WTC11 (cell line): Measurements from ENCODE around the gene SLITRK2. TPM values are rescaled to one million over a fixed set of nuclear protein-coding genes. Genes with fewer than 3 reads are reported as not detected.

ENCODE experiments used
- ATAC-seq: fragments of 200-7000 bp; cut with Tn5 transposase; 2 replicates; pipeline ENCODE4 v1.10.0; 2021; ENCODE audit warnings: mild to moderate bottlenecking, moderate library complexity
- CTCF ChIA-PET: fragments of 300-600 bp; sonication (Branson Sonifier 250); formaldehyde crosslinking; loops from one replicate; lab custom pipeline; 2021; ENCODE audit warnings: antibody characterized with exemption; lab: Charles Lee
- POLR2A ChIA-PET: fragments of 350-600 bp; sonication (Branson Sonifier 250); formaldehyde crosslinking; loops from one replicate; lab custom pipeline; 2021; ENCODE audit warnings: antibody characterized with exemption; lab: Charles Lee
- DNase-seq: peaks from one replicate; pipeline ENCODE4 v3.0.0; 2021; ENCODE audit warnings: low spot score
- H3K27ac Mint-ChIP-seq: 2 replicates; pipeline ENCODE4 v1.8.0; 2021; ENCODE audit warnings: mixed read lengths
- H3K27me3 Mint-ChIP-seq: 2 replicates; pipeline ENCODE4 v1.8.0; 2021; ENCODE audit warnings: low read depth, mild to moderate bottlenecking, moderate library complexity, mixed read lengths
- H3K36me3 Mint-ChIP-seq: 2 replicates; pipeline ENCODE4 v1.8.0; 2021; ENCODE audit warnings: mixed read lengths
- H3K4me1 Mint-ChIP-seq: 2 replicates; pipeline ENCODE4 v1.8.0; 2022; ENCODE audit warnings: mixed read lengths
- H3K4me3 Mint-ChIP-seq: 2 replicates; pipeline ENCODE4 v1.8.0; 2021; ENCODE audit warnings: mild to moderate bottlenecking, moderate library complexity, mixed read lengths
- H3K9me3 Mint-ChIP-seq: 2 replicates; pipeline ENCODE4 v1.8.0; 2021; ENCODE audit warnings: mixed read lengths
- AR ChIP-seq: fragments of 250-450 bp; sonication (Bioruptor Pico); IDR thresholded peaks from 2 replicates; pipeline ENCODE4 v1.9.0; 2021; ENCODE audit warnings: mild to moderate bottlenecking
- ATF3 ChIP-seq: sonication (generic); formaldehyde crosslinking; conservative IDR thresholded peaks from 2 replicates; pipeline ENCODE4 v1.8.1; 2022; ENCODE audit warnings: mild to moderate bottlenecking, missing genetic modification reagents
- CBFB ChIP-seq: sonication (generic); formaldehyde crosslinking; IDR thresholded peaks from 2 replicates; pipeline ENCODE4 v1.8.1; 2022; ENCODE audit warnings: mild to moderate bottlenecking, low read depth, missing genetic modification reagents
- CREB1 ChIP-seq: sonication (generic); formaldehyde crosslinking; IDR thresholded peaks from 2 replicates; pipeline ENCODE4 v1.8.0; 2023; ENCODE audit warnings: mild to moderate bottlenecking, missing genetic modification reagents
- E2F4 ChIP-seq: sonication (generic); formaldehyde crosslinking; IDR thresholded peaks from 2 replicates; pipeline ENCODE4 v1.8.1; 2022; ENCODE audit warnings: low read depth, mild to moderate bottlenecking, moderate library complexity, missing genetic modification reagents, borderline replicate concordance
- E2F5 ChIP-seq: sonication (generic); formaldehyde crosslinking; IDR thresholded peaks from 2 replicates; pipeline ENCODE4 v1.8.1; 2022; ENCODE audit warnings: mild to moderate bottlenecking, moderate library complexity, missing genetic modification reagents
- FOXK1 ChIP-seq: sonication (generic); formaldehyde crosslinking; IDR thresholded peaks from 2 replicates; pipeline ENCODE4 v1.8.0; 2022; ENCODE audit warnings: mild to moderate bottlenecking, moderate library complexity, missing genetic modification reagents
- GABPB1 ChIP-seq: sonication (generic); formaldehyde crosslinking; IDR thresholded peaks from 2 replicates; pipeline ENCODE4 v1.8.1; 2023; ENCODE audit warnings: mild to moderate bottlenecking, missing genetic modification reagents
- GRHL2 ChIP-seq: fragments of 250-450 bp; sonication (Bioruptor Pico); IDR thresholded peaks from 2 replicates; pipeline ENCODE4 v1.8.0; 2022; ENCODE audit warnings: mild to moderate bottlenecking, moderate library complexity; ENCODE audit not compliant: insufficient replicate concordance, severe bottlenecking
- GTF2I ChIP-seq: fragments of 250-450 bp; sonication (Bioruptor Pico); conservative IDR thresholded peaks from 2 replicates; pipeline ENCODE4 v1.4.0; 2021; ENCODE audit warnings: mild to moderate bottlenecking
- IRF1 ChIP-seq: sonication (generic); formaldehyde crosslinking; IDR thresholded peaks from 2 replicates; pipeline ENCODE4 v1.8.0; 2023; ENCODE audit warnings: missing genetic modification reagents
- IRF2 ChIP-seq: sonication (generic); formaldehyde crosslinking; IDR thresholded peaks from 2 replicates; pipeline ENCODE4 v1.8.0; 2022; ENCODE audit warnings: low read depth, missing genetic modification reagents, borderline replicate concordance
- TCF7 ChIP-seq: sonication (generic); formaldehyde crosslinking; IDR thresholded peaks from 2 replicates; pipeline ENCODE4 v1.8.0; 2022; ENCODE audit warnings: mild to moderate bottlenecking, low read depth, missing genetic modification reagents, moderate library complexity
- TEAD4 ChIP-seq: sonication (generic); formaldehyde crosslinking; IDR thresholded peaks from 2 replicates; pipeline ENCODE4 v1.8.0; 2022; ENCODE audit warnings: mild to moderate bottlenecking, missing genetic modification reagents
- ZBTB21 ChIP-seq: sonication (generic); formaldehyde crosslinking; IDR thresholded peaks from 2 replicates; pipeline ENCODE4 v1.8.1; 2023; ENCODE audit warnings: mild to moderate bottlenecking, missing genetic modification reagents, borderline replicate concordance
- ZNF512 ChIP-seq: sonication (generic); formaldehyde crosslinking; IDR thresholded peaks from 2 replicates; pipeline ENCODE4 v1.8.1; 2022; ENCODE audit warnings: missing genetic modification reagents, borderline replicate concordance
- ZNF532 ChIP-seq: fragments of 250-450 bp; sonication (Bioruptor Pico); IDR thresholded peaks from 2 replicates; pipeline ENCODE4 v1.9.0; 2021; ENCODE audit warnings: mild to moderate bottlenecking, borderline replicate concordance
- total RNA-seq: library from RNA; stranded (reverse); gene quantifications from 3 replicates; pipeline ENCODE4 v1.2.3, GENCODE V29; 2021

The SLITRK2 gene
- total RNA-seq, 1 experiment from 2014 or later = not detected

GRCh38 chrX:145821898-145822571 lies 4.4 kb downstream of the SLITRK2 start (continued):
- no peak for TF ChIP-seq CREB1 (CRISPR knock-in tag)
- TF ChIP-seq, all 79 proteins: peak for 0

- no peak for TF ChIP-seq TEAD4 (CRISPR knock-in tag)
- TF ChIP-seq, all 79 proteins: peak for 0
- ChIA-PET POLR2A (no interaction called here), CTCF (no interaction called here)
- Mint-ChIP-seq H3K4me3 (no peak overlapping the region), H3K27me3 (peaks cover 11% of the 10 kb centered on the region), H3K9me3 (peaks cover 30% of the 10 kb centered on the region), H3K4me1 (no peaks in the 10 kb centered on the region), H3K27ac (no peak overlapping the region), H3K36me3 (peaks cover 25% of the 10 kb centered on the region)
- no peak for DNase-seq
- ATAC-seq = no peak
These were observed 5.5 kb downstream of the SLITRK2 start for GRCh38 chrX:145823132-145823531.

GRCh38 chrX:145825896-145826295 lies 8.3 kb downstream of the SLITRK2 start:
- DNase-seq (no peak), ATAC-seq (no peak)
- ChIA-PET POLR2A (no interaction called here), CTCF (no interaction called here)
- H3K36me3 Mint-ChIP-seq = peaks cover 18% of the 10 kb centered on the region
- no peak for TF ChIP-seq GABPB1 (CRISPR knock-in tag)
- no peak overlapping the region for H3K27ac Mint-ChIP-seq
- H3K4me3 Mint-ChIP-seq = no peak overlapping the region
- no peaks in the 10 kb centered on the region for H3K4me1 Mint-ChIP-seq
- peaks cover 26% of the 10 kb centered on the region for H3K9me3 Mint-ChIP-seq
- peaks cover 7% of the 10 kb centered on the region for H3K27me3 Mint-ChIP-seq

- Mint-ChIP-seq H3K36me3 (peaks cover 18% of the 10 kb centered on the region), H3K27ac (no peak overlapping the region), H3K4me3 (no peak overlapping the region), H3K4me1 (no peaks in the 10 kb centered on the region), H3K27me3 (peaks cover 7% of the 10 kb centered on the region), H3K9me3 (peaks cover 26% of the 10 kb centered on the region)
- POLR2A ChIA-PET = no interaction called here
- no peak for DNase-seq
- ATAC-seq = no peak
- CTCF ChIA-PET = no interaction called here
- TF ChIP-seq IRF1 = no peak
- no peak for TF ChIP-seq ZNF532 (CRISPR knock-in tag)
- no peak for TF ChIP-seq ZBTB21 (CRISPR knock-in tag)
- TF ChIP-seq IRF2 (CRISPR knock-in tag) = no peak
- no peak for TF ChIP-seq AR (CRISPR knock-in tag)
- TF ChIP-seq E2F5 (CRISPR knock-in tag) = no peak
- TF ChIP-seq ATF3 (CRISPR knock-in tag) = no peak
- TF ChIP-seq TCF7 (CRISPR knock-in tag) = no peak
- TF ChIP-seq E2F4 (CRISPR knock-in tag) = no peak
- TF ChIP-seq GRHL2 (CRISPR knock-in tag) = no peak
- TF ChIP-seq CBFB (CRISPR knock-in tag) = no peak
- TF ChIP-seq GTF2I (CRISPR knock-in tag) = no peak
- no peak for TF ChIP-seq ZNF512 (CRISPR knock-in tag)
- TF ChIP-seq FOXK1 = no peak
These were observed 8.8 kb downstream of the SLITRK2 start for GRCh38 chrX:145826466-145826865.
